ENCODE data around the gene DEPDC1.

DNA sequence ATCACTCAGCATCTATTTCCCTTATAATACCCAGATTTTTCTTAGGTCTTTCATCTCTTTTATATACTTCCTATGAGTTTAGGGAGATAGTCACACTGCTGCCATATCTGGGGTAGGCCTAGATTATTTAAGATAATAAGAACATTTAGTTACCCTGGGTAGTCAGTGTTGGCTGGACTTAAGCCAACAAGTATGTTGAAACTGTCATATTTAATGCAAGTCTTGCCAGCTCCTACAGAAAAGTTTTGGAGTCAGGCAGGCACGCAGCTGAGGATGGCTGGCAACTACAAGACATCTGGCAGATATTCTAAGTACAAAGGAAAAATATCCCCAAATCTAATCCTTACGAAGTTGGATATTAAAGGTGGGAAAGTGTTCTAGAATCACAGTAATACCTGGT lies 19.2 kb upstream of the DEPDC1 start:
- TF ChIP-seq, protein P1, sequence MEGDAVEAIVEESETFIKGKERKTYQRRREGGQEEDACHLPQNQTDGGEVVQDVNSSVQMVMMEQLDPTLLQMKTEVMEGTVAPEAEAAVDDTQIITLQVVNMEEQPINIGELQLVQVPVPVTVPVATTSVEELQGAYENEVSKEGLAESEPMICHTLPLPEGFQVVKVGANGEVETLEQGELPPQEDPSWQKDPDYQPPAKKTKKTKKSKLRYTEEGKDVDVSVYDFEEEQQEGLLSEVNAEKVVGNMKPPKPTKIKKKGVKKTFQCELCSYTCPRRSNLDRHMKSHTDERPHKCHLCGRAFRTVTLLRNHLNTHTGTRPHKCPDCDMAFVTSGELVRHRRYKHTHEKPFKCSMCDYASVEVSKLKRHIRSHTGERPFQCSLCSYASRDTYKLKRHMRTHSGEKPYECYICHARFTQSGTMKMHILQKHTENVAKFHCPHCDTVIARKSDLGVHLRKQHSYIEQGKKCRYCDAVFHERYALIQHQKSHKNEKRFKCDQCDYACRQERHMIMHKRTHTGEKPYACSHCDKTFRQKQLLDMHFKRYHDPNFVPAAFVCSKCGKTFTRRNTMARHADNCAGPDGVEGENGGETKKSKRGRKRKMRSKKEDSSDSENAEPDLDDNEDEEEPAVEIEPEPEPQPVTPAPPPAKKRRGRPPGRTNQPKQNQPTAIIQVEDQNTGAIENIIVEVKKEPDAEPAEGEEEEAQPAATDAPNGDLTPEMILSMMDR (conservative IDR thresholded peaks at IDR 0.05; ENCODE audit: low read length): no peak
- no peak for TF ChIP-seq EZH2phosphoT487 (IDR thresholded peaks at IDR 0.05; ENCODE audit: borderline replicate concordance)

All from Loucy (cell line).